GM18508 (cell line): Measurements from ENCODE around the gene AP1AR.

Experiments
- ATAC-seq: cut with Tn5 transposase; IDR thresholded peaks from one replicate; pipeline ENCODE4 v1.9.1; 2021; ENCODE audit warnings: moderate number of reproducible peaks; ENCODE audit not compliant: insufficient read depth, unreplicated experiment

AP1AR gene

GRCh38 chr4:112219826-112220366 lies 11.7 kb upstream of the AP1AR start:
- ATAC-seq = no peak

- no peak for ATAC-seq
These were observed 9.2 kb upstream of the AP1AR start for GRCh38 chr4:112222219-112222955.

GRCh38 chr4:112225157-112225556 lies 6.4 kb upstream of the AP1AR start:
- no peak for ATAC-seq

- peak; percentile 64 for ATAC-seq
These were observed 458 bp upstream of the AP1AR start for GRCh38 chr4:112230879-112231778.

GRCh38 chr4:112234952-112235609 lies 3.5 kb downstream of the AP1AR start:
- no peak for ATAC-seq

GRCh38 chr4:112236040-112236439 lies 4.5 kb downstream of the AP1AR start:
- ATAC-seq = no peak

GRCh38 chr4:112238833-112239232 lies 7.2 kb downstream of the AP1AR start:
- ATAC-seq = no peak

GRCh38 chr4:112245383-112245782 lies 13.8 kb downstream of the AP1AR start:
- no peak for ATAC-seq

GRCh38 chr4:112247021-112247420 lies 15.4 kb downstream of the AP1AR start:
- no peak for ATAC-seq

GRCh38 chr4:112251019-112251643 lies 19.5 kb downstream of the AP1AR start:
- no peak for ATAC-seq

- ATAC-seq = no peak
These were observed 20.6 kb downstream of the AP1AR start for GRCh38 chr4:112252234-112252633.

- ATAC-seq = no peak
These were observed 21.9 kb downstream of the AP1AR start for GRCh38 chr4:112253382-112254000.

GRCh38 chr4:112257098-112257497 lies 25.5 kb downstream of the AP1AR start:
- ATAC-seq = no peak

GRCh38 chr4:112266823-112267222 lies 35.2 kb downstream of the AP1AR start:
- ATAC-seq = no peak

GRCh38 chr4:112270051-112270450 lies 38.5 kb downstream of the AP1AR start:
- no peak for ATAC-seq

- no peak for ATAC-seq
These were observed 39.2 kb downstream of the AP1AR start for GRCh38 chr4:112270640-112271421.

GRCh38 chr4:112272292-112272691 lies 40.7 kb downstream of the AP1AR start:
- ATAC-seq = no peak

- no peak for ATAC-seq
These were observed 43.4 kb downstream of the AP1AR start for GRCh38 chr4:112274959-112275358.

GRCh38 chr4:112276113-112276512 lies 44.5 kb downstream of the AP1AR start:
- ATAC-seq = no peak
